ENCODE data around the gene STK33. TPM values are rescaled to one million over a fixed set of nuclear protein-coding genes. Genes with fewer than 3 reads are reported as not detected.

The STK33 gene
- total RNA-seq, 1 experiment from 2014 or later: 5.8 TPM

GRCh38 chr11:8387693-8388092, 206.3 kb downstream of the STK33 start:
- Histone ChIP-seq H4K20me1 (ENCODE audit: insufficient read depth) (no peaks in the 10 kb centered on the region), H3F3A (ENCODE audit: insufficient read depth, low read depth) (no peaks in the 10 kb centered on the region), H3K4me1 (replicated peaks; ENCODE audit: insufficient read depth) (no peaks in the 10 kb centered on the region), H3K4me2 (no peak overlapping the region), H3K9me2 (ENCODE audit: insufficient read depth) (no peaks in the 10 kb centered on the region), H3K27me3 (ENCODE audit: insufficient read depth, low read depth) (no peaks in the 10 kb centered on the region), H3K9me3 (ENCODE audit: insufficient read depth, low read depth) (no peaks in the 10 kb centered on the region), H2AFZ (no peak overlapping the region), H3K36me3 (ENCODE audit: low read depth) (no peaks in the 10 kb centered on the region), H3K4me3 (no peak overlapping the region), H3K79me2 (ENCODE audit: low read depth) (no peaks in the 10 kb centered on the region), H3K27ac (no peak overlapping the region)
- BruUV-seq (replicated peaks): no TSS peak
- POLR2A ChIA-PET (ENCODE audit: unreplicated experiment): no interaction called here
- intact Hi-C loops (cut with micrococcal nuclease; ENCODE audit: unreplicated experiment): loop anchor here (10.0 kb wide), 1 partner anchor 577 kb away; the partner anchor contains the start of gene TMEM9B
- no peak for TF ChIP-seq EZH2 (IDR thresholded peaks at IDR 0.05; ENCODE audit: low read depth)
- no peak for TF ChIP-seq CTCF (conservative IDR thresholded peaks at IDR 0.05)
- CTCF ChIA-PET: no interaction called here
- DNase-seq: no peak

- ChIA-PET CTCF (no interaction called here), POLR2A (ENCODE audit: unreplicated experiment) (no interaction called here)
- BruUV-seq (replicated peaks): no TSS peak
- H3K9me2 ChIP-seq (ENCODE audit: insufficient read depth): no peaks in the 10 kb centered on the region
- intact Hi-C loops (cut with micrococcal nuclease; ENCODE audit: unreplicated experiment): loop anchor here (10.0 kb wide), 1 partner anchor 578 kb away; the partner anchor contains the start of gene TMEM9B
- DNase-seq: no peak
- H3K4me3 ChIP-seq: no peak overlapping the region
- no peaks in the 10 kb centered on the region for H3K9me3 ChIP-seq (ENCODE audit: insufficient read depth, low read depth)
- no peaks in the 10 kb centered on the region for H3F3A ChIP-seq (ENCODE audit: insufficient read depth, low read depth)
- no peaks in the 10 kb centered on the region for H3K27me3 ChIP-seq (ENCODE audit: insufficient read depth, low read depth)
- H4K20me1 ChIP-seq (ENCODE audit: insufficient read depth): no peaks in the 10 kb centered on the region
- H3K36me3 ChIP-seq (ENCODE audit: low read depth): no peaks in the 10 kb centered on the region
- no peak overlapping the region for H2AFZ ChIP-seq
- no peaks in the 10 kb centered on the region for H3K4me1 ChIP-seq (replicated peaks; ENCODE audit: insufficient read depth)
- TF ChIP-seq CTCF (conservative IDR thresholded peaks at IDR 0.05) (no peak), EZH2 (IDR thresholded peaks at IDR 0.05; ENCODE audit: low read depth) (no peak)
- H3K79me2 ChIP-seq (ENCODE audit: low read depth): no peaks in the 10 kb centered on the region
- H3K27ac ChIP-seq: no peak overlapping the region
- H3K4me2 ChIP-seq: no peak overlapping the region
Measured at GRCh38 chr11:8387141-8387540, 206.9 kb downstream of the STK33 start.

GRCh38 chr11:8386134-8386864, 207.7 kb downstream of the STK33 start:
- Histone ChIP-seq H3K27ac (no peak overlapping the region), H3K9me3 (ENCODE audit: insufficient read depth, low read depth) (no peaks in the 10 kb centered on the region), H2AFZ (no peak overlapping the region), H3K36me3 (ENCODE audit: low read depth) (no peaks in the 10 kb centered on the region), H3K27me3 (ENCODE audit: insufficient read depth, low read depth) (no peaks in the 10 kb centered on the region), H3K79me2 (ENCODE audit: low read depth) (no peaks in the 10 kb centered on the region), H3F3A (ENCODE audit: insufficient read depth, low read depth) (no peaks in the 10 kb centered on the region), H3K9me2 (ENCODE audit: insufficient read depth) (no peaks in the 10 kb centered on the region), H3K4me2 (no peak overlapping the region), H4K20me1 (ENCODE audit: insufficient read depth) (no peaks in the 10 kb centered on the region), H3K4me1 (replicated peaks; ENCODE audit: insufficient read depth) (no peaks in the 10 kb centered on the region), H3K4me3 (no peak overlapping the region)
- intact Hi-C loops (cut with micrococcal nuclease; ENCODE audit: unreplicated experiment): loop anchor here (10.0 kb wide), 1 partner anchor 579 kb away; the partner anchor contains the start of gene TMEM9B
- no TSS peak for BruUV-seq (replicated peaks)
- ChIA-PET CTCF (no interaction called here), POLR2A (ENCODE audit: unreplicated experiment) (no interaction called here)
- no peak for DNase-seq
- TF ChIP-seq CTCF (conservative IDR thresholded peaks at IDR 0.05) (no peak), EZH2 (IDR thresholded peaks at IDR 0.05; ENCODE audit: low read depth) (no peak)
